Astrocyte (in vitro differentiated cells and primary cell): ENCODE results near the gene TAGLN3.

Experiments used
- CTCF ChIP-seq: IDR thresholded peaks from 2 replicates; pipeline ENCODE4 v1.5.1; 2011; ENCODE audit warnings: low read depth, mild to moderate bottlenecking, inconsistent platforms, low read length, moderate library complexity; ENCODE audit not compliant: insufficient read depth
- EZH2 ChIP-seq: IDR thresholded peaks from 2 replicates; pipeline ENCODE4 v1.6.1; 2012; ENCODE audit warnings: mild to moderate bottlenecking, low read length, inconsistent platforms; ENCODE audit not compliant: insufficient read depth

- no peak for TF ChIP-seq CTCF
- no peak for TF ChIP-seq EZH2
Measured at GRCh38 chr3:112000367-112000771, 1.6 kb downstream of the TAGLN3 start.
